ENCODE data around the gene SFTPD.
"Not testable (repeated sequence)": the region's sequence is repeated elsewhere in the genome, so short reads cannot be mapped to it uniquely, and the experiment has no call there.

The SFTPD gene

GRCh38 chr10:79948976-79949722 lies at the start of gene SFTPD:
SFTPD (minus strand) TSS chr10:79949105; CDS start chr10:79946659, 2,446 bp downstream.
- no peak for DNase-seq (ENCODE audit: low read depth in 2 of 2)

DNA sequence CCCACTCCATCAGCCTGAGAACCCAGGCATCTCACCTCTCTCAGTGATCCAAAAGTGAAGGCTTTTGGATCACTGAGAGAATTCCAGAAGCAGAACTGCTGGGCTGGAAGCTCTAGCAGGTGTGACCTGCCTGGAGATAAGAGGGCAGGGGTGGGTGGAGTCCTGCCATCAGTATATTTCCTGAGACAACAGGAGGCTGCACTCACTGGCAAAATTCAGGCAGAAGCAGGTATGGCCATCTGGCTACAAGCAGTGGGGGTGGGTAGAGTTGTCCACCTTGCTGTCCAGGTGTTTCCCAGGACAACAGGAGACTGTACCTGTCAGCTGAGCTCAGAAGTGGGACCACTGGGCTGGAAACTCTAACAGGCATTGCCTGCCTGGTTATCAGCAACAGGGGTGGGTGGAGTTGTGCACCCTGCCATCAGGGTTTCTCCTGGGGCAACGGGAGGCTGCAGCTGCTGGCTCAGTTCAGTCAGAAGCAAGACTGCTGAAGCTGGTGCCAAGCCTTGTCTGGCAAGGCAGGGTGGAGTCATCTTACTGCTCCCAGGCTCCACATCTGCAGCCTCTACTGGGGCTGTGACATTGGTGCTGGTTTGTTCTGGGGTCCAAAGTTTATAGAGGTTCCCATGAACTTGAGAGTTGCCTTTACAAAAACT lies 47.2 kb upstream of the SFTPD start:
- no peak for DNase-seq (ENCODE audit: low read depth in 2 of 2)

- no peak for DNase-seq (ENCODE audit: low read depth in 2 of 2)
These were observed 45.7 kb upstream of the SFTPD start for GRCh38 chr10:79994556-79994955.

DNA sequence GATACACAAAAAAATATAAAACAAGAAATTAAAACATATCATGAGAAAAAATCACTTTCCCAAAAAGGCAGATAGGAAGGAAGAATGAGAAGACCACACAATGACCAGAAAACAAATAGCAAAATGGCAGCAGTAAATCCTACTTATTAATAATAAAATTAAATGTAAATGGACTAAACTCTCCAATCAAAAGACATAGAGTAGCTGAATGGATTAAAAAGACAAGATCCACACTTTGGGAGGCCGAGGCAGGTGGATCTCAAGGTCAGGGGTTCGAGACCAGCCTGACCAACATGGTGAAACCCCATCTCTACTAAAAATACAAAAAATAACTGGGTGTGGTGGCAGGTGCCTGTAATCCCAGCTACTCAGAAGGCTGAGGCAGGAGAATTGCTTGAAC lies 39.3 kb upstream of the SFTPD start:
- DNase-seq (ENCODE audit: low read depth in 2 of 2), result not testable (repeated sequence)

DNA sequence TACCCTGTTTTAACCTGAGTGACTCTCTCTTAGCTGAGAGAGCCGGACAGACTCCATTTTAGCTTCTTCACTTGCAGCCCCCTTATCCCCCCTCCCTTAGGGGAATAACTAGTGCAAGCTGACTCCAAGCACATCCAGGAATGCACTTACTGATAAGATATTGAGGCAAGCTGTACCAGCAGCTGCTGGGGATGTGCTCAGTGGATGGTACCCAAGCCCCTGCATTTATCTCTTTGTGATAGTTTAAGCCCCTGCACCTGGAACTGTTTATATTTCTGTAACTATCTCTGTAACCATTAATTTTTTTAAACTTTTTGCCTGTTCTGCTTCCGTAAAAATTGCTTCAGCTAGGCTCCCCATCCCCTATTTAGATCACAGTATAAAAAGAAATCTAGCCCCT lies 37.8 kb upstream of the SFTPD start:
- not testable (repeated sequence) for DNase-seq (ENCODE audit: low read depth in 2 of 2)

GRCh38 chr10:79985481-79986072 lies 36.7 kb upstream of the SFTPD start:
- no peak for DNase-seq (ENCODE audit: low read depth in 2 of 2)

GRCh38 chr10:79984851-79985250 lies 35.9 kb upstream of the SFTPD start:
- peak; percentile 56 to 66 for DNase-seq (ENCODE audit: low read depth in 2 of 2)

DNA sequence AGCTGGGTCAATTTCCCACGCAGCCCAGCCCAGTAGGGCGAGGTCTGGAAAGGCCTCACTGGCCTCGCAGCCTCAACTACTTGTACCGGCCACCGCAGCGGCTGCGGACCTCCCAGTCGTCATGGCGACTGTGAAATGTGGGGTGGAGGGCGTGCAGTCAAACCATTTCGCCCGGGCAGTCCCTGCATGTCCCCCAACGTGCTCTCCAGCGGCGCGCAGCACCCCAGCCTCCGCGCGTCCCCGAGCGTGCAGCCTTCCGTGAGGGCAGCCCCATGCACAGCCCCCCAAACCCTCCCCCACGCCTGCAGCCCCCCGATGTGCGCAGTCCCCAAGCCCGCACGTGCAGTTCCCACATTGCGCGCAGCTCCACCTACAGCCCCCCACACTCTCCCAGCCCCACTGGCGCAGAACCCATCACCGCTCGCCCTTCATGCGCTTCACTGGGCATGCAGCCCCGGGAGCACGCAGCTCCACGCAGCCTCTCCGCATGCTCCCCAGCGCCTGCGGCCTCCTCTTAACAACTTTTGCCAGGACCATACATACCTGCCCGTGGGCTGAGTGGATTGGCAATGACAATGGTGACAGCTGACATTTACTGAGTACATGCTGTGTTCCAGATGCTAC lies 34.5 kb upstream of the SFTPD start:
- DNase-seq (ENCODE audit: low read depth in 2 of 2), result no peak

- DNase-seq (ENCODE audit: low read depth in 2 of 2), result no peak
These were observed 34.0 kb upstream of the SFTPD start for GRCh38 chr10:79982861-79983260.

GRCh38 chr10:79982362-79982800 lies 33.5 kb upstream of the SFTPD start:
- no peak for DNase-seq (ENCODE audit: low read depth in 2 of 2)

DNA sequence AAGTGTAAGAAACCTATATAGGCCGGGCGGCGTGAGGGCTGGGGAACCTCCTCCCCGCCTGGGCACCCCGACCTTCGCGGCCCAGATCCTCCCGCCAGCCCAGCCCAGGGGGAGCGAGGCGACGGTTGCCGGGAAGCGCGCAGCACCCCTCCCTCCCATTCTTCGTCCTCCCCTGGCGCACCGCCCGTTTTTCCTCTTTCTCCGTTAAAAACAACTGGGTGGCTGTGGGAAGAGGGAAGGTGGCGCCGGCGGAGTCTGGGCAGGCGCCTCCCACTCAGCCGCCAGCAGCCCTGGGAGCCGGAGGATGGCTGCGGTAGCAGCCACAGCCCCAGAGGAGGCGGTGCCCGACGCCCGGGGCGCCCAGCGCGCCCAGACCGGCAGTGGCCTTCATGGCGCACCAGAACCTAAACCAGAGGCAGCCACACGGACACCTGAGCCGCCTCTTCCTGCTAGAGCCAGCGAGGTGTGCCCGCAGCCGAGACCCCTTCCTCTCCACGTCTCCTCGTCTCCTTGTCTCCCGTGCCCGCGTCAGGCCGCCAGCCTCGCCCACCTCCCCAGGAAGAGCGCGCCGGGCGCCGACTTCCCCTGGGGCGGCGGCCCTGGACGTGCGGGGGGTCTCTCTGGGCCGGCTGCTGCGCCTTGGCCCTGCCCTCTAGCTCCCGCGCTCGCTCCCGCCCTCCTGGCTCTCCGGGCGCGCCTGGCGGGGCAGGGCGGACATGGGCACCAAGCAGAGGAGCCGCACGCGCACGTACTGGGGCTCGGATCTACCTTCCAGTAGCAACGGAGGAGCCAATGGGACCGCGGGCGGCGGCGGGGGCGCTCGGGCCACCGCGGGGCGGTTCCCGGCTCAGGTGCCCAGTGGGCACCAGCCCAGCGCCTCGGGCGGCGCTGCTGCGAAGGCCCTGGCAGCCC lies 32.8 kb upstream of the SFTPD start:
- no peak for DNase-seq (ENCODE audit: low read depth in 2 of 2)

- no peak for DNase-seq (ENCODE audit: low read depth in 2 of 2)
These were observed 31.8 kb upstream of the SFTPD start for GRCh38 chr10:79980711-79981110.

GRCh38 chr10:79979976-79980687 lies 31.2 kb upstream of the SFTPD start:
- DNase-seq (ENCODE audit: low read depth in 2 of 2), result no peak

GRCh38 chr10:79979310-79979975 lies 30.5 kb upstream of the SFTPD start:
- DNase-seq (ENCODE audit: low read depth in 2 of 2), result no peak

GRCh38 chr10:79976999-79977398 lies 28.1 kb upstream of the SFTPD start:
- no peak for DNase-seq (ENCODE audit: low read depth in 2 of 2)

DNA sequence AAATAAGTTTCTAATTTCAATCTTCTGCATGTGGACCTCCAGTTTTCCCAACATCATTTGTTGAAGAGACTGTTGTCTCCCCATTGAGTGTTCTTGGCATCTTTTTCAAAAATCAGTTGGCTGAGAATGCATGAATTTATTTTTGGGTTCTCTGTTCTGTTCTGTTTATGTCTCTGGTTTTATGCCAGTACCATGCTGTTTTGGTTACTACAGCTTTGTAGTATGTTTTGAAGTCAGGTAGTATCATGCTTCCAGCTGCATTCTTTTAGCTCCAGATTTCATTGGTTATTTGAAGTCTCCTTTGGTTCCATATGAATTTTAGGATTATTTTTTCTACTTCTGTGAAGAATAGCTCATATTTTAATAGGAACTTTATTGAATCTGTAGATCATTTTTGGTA lies 21.2 kb upstream of the SFTPD start:
- no peak for DNase-seq (ENCODE audit: low read depth in 2 of 2)

GRCh38 chr10:79947787-79948424 lies 999 bp downstream of the SFTPD start:
- DNase-seq (ENCODE audit: low read depth in 2 of 2), result no peak

- DNase-seq (ENCODE audit: low read depth in 2 of 2), result no peak
These were observed 1.9 kb downstream of the SFTPD start for GRCh38 chr10:79947083-79947415.

DNA sequence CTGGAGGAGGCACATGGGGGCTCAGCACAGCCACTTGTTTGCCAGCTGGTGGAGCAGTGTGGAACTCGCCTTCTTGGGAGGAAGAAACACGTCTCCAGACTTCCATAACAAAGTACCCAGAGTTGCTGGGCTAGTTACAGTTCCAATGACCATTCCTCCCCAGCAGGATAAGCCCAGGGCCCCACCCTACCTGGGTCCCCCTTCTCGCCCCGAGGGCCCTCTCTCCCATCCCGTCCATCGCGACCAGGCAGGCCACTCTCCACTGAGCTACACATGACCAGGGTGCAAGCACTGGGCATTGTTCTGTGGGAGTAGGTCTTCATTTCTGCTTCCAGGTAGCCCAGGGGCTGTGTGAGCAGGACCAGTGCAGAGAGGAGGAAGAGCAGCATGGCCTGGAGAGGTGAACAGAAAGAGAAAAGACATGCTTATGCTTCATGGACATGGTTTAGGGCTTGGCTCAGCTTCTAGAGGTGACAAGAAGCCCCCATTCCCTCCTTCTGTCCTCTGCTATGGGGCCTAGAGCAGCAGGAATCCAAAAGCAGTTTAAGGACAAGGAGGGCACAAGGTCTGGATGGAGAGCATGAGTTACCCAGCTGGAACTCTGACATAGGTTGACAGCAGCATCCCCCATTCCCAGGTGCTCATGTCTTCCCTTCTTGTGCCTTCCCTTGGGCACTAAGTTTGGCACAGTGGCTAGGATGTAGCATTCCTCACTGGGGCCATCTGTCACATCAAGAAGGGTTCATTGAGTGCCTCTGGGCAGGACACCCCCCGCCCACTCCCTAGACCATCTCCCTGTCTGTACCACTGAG lies 2.4 kb downstream of the SFTPD start:
- no peak for DNase-seq (ENCODE audit: low read depth in 2 of 2)
